CD4-positive, alpha-beta T cell treated with Interferon gamma for 1 hour (primary cell): ENCODE results near the gene MFAP5.
A peak's percentile ranks its signal among the peaks of the same experiment; 100 is the strongest.
"Not testable (repeated sequence)": the region's sequence is repeated elsewhere in the genome, so short reads cannot be mapped to it uniquely, and the experiment has no call there.

Experiments
- DNase-seq: peaks from one replicate; pipeline ENCODE4 v3.0.0-alpha.2; 2020

MFAP5 gene

GRCh38 chr12:8672381-8672780, 9.8 kb upstream of the MFAP5 start:
- DNase-seq = no peak

GRCh38 chr12:8668441-8668840, 5.8 kb upstream of the MFAP5 start:
- DNase-seq = no peak

- no peak for DNase-seq
Measured at GRCh38 chr12:8667270-8667669, 4.6 kb upstream of the MFAP5 start.

GRCh38 chr12:8665759-8666158, 3.1 kb upstream of the MFAP5 start:
- no peak for DNase-seq

GRCh38 chr12:8664228-8664913, 1.7 kb upstream of the MFAP5 start:
- DNase-seq = no peak

- no peak for DNase-seq
Measured at GRCh38 chr12:8661751-8662150, 875 bp downstream of the MFAP5 start.

- no peak for DNase-seq
Measured at GRCh38 chr12:8661016-8661415, 1.6 kb downstream of the MFAP5 start.

- no peak for DNase-seq
Measured at GRCh38 chr12:8658346-8658745, 4.3 kb downstream of the MFAP5 start.

GRCh38 chr12:8655421-8655820, 7.2 kb downstream of the MFAP5 start:
- no peak for DNase-seq

GRCh38 chr12:8648576-8649205, 13.9 kb downstream of the MFAP5 start:
- no peak for DNase-seq

- no peak for DNase-seq
Measured at GRCh38 chr12:8647968-8648367, 14.7 kb downstream of the MFAP5 start.

- peak; percentile 11 for DNase-seq
Measured at GRCh38 chr12:8644345-8645248, 18.0 kb downstream of the MFAP5 start.

GRCh38 chr12:8642775-8643174, 19.9 kb downstream of the MFAP5 start:
- no peak for DNase-seq

GRCh38 chr12:8639936-8640335, 22.7 kb downstream of the MFAP5 start:
- DNase-seq = no peak

- DNase-seq = no peak
Measured at GRCh38 chr12:8638951-8639350, 23.7 kb downstream of the MFAP5 start.

GRCh38 chr12:8637666-8638065, 25.0 kb downstream of the MFAP5 start:
- no peak for DNase-seq

GRCh38 chr12:8637244-8637643, 25.4 kb downstream of the MFAP5 start:
- no peak for DNase-seq

- no peak for DNase-seq
Measured at GRCh38 chr12:8636581-8636980, 26.0 kb downstream of the MFAP5 start.

- DNase-seq = not testable (repeated sequence)
Measured at GRCh38 chr12:8636007-8636346, 26.6 kb downstream of the MFAP5 start.

GRCh38 chr12:8635342-8636006, 27.2 kb downstream of the MFAP5 start:
- DNase-seq = not testable (repeated sequence)

- no peak for DNase-seq
Measured at GRCh38 chr12:8630131-8630530, 32.5 kb downstream of the MFAP5 start.

- no peak for DNase-seq
Measured at GRCh38 chr12:8629486-8630033, 33.1 kb downstream of the MFAP5 start.

GRCh38 chr12:8628731-8629130, 33.9 kb downstream of the MFAP5 start:
- DNase-seq = no peak
